IMR-90 (cell line): ENCODE results near the gene ASH1L.

Source experiments
- CEBPB ChIP-seq: IDR thresholded peaks from 2 replicates; pipeline ENCODE4 v1.6.1; 2012; ENCODE audit warnings: low read depth, low read length, improper control_type of control experiment
- FOS ChIP-seq: fragments of 150-350 bp; IDR thresholded peaks from 2 replicates; pipeline ENCODE4 v1.6.1; 2016; ENCODE audit warnings: low read depth, low read length
- MAFK ChIP-seq: IDR thresholded peaks from 2 replicates; pipeline ENCODE4 v1.6.1; 2012; ENCODE audit warnings: low read depth, low read length, improper control_type of control experiment
- POLR2A ChIP-seq: IDR thresholded peaks from 2 replicates; pipeline ENCODE4 v1.6.1; 2012; ENCODE audit warnings: mild to moderate bottlenecking, low read depth, low read length
- RAD21 ChIP-seq: IDR thresholded peaks from 2 replicates; pipeline ENCODE4 v1.6.1; 2012; ENCODE audit warnings: low read length, improper control_type of control experiment
- RCOR1 ChIP-seq: IDR thresholded peaks from 2 replicates; pipeline ENCODE4 v1.6.1; 2012; ENCODE audit warnings: mild to moderate bottlenecking, low read length, improper control_type of control experiment; ENCODE audit not compliant: insufficient replicate concordance
- RFX5 ChIP-seq: IDR thresholded peaks from 2 replicates; pipeline ENCODE4 v1.8.0; 2012; ENCODE audit warnings: low read depth, mild to moderate bottlenecking, low read length, moderate library complexity
- SMC3 ChIP-seq: fragments of 150-350 bp; IDR thresholded peaks from 2 replicates; pipeline ENCODE4 v1.6.1; 2016; ENCODE audit warnings: low read depth, mild to moderate bottlenecking, antibody characterized with exemption, low read length, moderate library complexity
- TF ChIP-seq, protein P1 (sequence below): conservative IDR thresholded peaks from 2 replicates; pipeline ENCODE4 v1.5.1; 2012; ENCODE audit warnings: mild to moderate bottlenecking, low read depth, low read length, improper control_type of control experiment
- TF ChIP-seq, protein P2 (sequence below): fragments of 150-350 bp; IDR thresholded peaks from 2 replicates; pipeline ENCODE4 v1.6.1; 2016; ENCODE audit warnings: low read depth, mild to moderate bottlenecking, low read length, moderate library complexity, borderline replicate concordance
- TF ChIP-seq, protein P3 (sequence below): fragments of 150-350 bp; IDR thresholded peaks from 2 replicates; pipeline ENCODE4 v1.6.1; 2017; ENCODE audit warnings: mild to moderate bottlenecking, antibody characterized with exemption, low read length, low read depth

DNA sequence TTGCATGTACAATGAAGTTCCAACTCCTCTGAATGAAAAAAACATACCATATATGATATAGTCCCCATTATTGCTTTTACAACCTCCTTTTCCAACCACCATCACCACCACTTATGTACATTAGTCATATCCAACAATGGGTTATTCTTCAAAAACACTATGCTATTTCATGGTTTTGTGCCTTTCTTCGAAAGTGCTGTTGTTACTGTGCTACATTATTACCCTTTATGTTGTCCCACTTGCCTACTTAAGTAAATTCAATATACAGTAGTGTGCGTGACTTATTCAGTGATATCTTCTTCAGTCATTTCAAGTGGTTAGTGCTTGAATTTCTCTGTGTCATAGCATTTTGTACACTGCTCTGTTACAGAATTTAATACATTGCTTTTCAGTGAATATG lies 105.3 kb downstream of the ASH1L start:
- TF ChIP-seq, protein P1, sequence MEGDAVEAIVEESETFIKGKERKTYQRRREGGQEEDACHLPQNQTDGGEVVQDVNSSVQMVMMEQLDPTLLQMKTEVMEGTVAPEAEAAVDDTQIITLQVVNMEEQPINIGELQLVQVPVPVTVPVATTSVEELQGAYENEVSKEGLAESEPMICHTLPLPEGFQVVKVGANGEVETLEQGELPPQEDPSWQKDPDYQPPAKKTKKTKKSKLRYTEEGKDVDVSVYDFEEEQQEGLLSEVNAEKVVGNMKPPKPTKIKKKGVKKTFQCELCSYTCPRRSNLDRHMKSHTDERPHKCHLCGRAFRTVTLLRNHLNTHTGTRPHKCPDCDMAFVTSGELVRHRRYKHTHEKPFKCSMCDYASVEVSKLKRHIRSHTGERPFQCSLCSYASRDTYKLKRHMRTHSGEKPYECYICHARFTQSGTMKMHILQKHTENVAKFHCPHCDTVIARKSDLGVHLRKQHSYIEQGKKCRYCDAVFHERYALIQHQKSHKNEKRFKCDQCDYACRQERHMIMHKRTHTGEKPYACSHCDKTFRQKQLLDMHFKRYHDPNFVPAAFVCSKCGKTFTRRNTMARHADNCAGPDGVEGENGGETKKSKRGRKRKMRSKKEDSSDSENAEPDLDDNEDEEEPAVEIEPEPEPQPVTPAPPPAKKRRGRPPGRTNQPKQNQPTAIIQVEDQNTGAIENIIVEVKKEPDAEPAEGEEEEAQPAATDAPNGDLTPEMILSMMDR = no peak
- TF ChIP-seq SMC3 (no peak), FOS (no peak), MAFK (no peak), POLR2A (no peak), RFX5 (no peak), CEBPB (no peak), RCOR1 (no peak), RAD21 (no peak)
- TF ChIP-seq, protein P2, sequence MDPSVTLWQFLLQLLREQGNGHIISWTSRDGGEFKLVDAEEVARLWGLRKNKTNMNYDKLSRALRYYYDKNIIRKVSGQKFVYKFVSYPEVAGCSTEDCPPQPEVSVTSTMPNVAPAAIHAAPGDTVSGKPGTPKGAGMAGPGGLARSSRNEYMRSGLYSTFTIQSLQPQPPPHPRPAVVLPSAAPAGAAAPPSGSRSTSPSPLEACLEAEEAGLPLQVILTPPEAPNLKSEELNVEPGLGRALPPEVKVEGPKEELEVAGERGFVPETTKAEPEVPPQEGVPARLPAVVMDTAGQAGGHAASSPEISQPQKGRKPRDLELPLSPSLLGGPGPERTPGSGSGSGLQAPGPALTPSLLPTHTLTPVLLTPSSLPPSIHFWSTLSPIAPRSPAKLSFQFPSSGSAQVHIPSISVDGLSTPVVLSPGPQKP = no peak
- TF ChIP-seq, protein P3, sequence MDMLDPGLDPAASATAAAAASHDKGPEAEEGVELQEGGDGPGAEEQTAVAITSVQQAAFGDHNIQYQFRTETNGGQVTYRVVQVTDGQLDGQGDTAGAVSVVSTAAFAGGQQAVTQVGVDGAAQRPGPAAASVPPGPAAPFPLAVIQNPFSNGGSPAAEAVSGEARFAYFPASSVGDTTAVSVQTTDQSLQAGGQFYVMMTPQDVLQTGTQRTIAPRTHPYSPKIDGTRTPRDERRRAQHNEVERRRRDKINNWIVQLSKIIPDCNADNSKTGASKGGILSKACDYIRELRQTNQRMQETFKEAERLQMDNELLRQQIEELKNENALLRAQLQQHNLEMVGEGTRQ = no peak
